Loucy (cell line): Measurements from ENCODE around the gene CALML3.

Source experiments
- H2AFZ ChIP-seq: fragments of 200-600 bp; sonication (generic); 2 replicates; pipeline ENCODE4 v1.6.0; 2016; ENCODE audit warnings: antibody characterized with exemption, mild to moderate bottlenecking, low read length, moderate library complexity
- H3F3A ChIP-seq: fragments of 200-600 bp; 2 replicates; pipeline ENCODE4 v1.6.0; 2016; ENCODE audit warnings: antibody characterized with exemption, low read depth, mild to moderate bottlenecking
- H3K27me3 ChIP-seq: fragments of 200-600 bp; sonication (generic); 2 replicates; pipeline ENCODE4 v1.6.1; 2014; ENCODE audit warnings: low read length, mild to moderate bottlenecking; ENCODE audit not compliant: insufficient read depth, poor library complexity, severe bottlenecking
- H3K36me3 ChIP-seq: fragments of 200-600 bp; sonication (generic); 2 replicates; pipeline ENCODE4 v1.6.1; 2016; ENCODE audit warnings: low read length; ENCODE audit not compliant: insufficient read depth
- H3K4me1 ChIP-seq: fragments of 200-600 bp; sonication (generic); 2 replicates; pipeline ENCODE4 v1.5.1; 2014; ENCODE audit warnings: low read length, mild to moderate bottlenecking; ENCODE audit not compliant: insufficient read depth, poor library complexity, severe bottlenecking
- H3K4me2 ChIP-seq: fragments of 200-600 bp; sonication (generic); 2 replicates; pipeline ENCODE4 v1.6.0; 2014; ENCODE audit warnings: antibody characterized with exemption, low read length, low read depth, mild to moderate bottlenecking; ENCODE audit not compliant: poor library complexity, severe bottlenecking
- H3K4me3 ChIP-seq: fragments of 200-600 bp; sonication (generic); 2 replicates; pipeline ENCODE4 v1.5.1; 2014; ENCODE audit warnings: low read length, mild to moderate bottlenecking, mixed read lengths; ENCODE audit not compliant: poor library complexity, severe bottlenecking
- H3K79me2 ChIP-seq: fragments of 200-600 bp; sonication (generic); 2 replicates; pipeline ENCODE4 v1.6.1; 2014; ENCODE audit warnings: low read length; ENCODE audit not compliant: insufficient read depth
- H3K9ac ChIP-seq: fragments of 200-600 bp; sonication (generic); 2 replicates; pipeline ENCODE4 v1.6.0; 2014; ENCODE audit warnings: mild to moderate bottlenecking, low read depth, low read length, moderate library complexity; ENCODE audit not compliant: poor library complexity, severe bottlenecking
- H3K9me2 ChIP-seq: fragments of 200-600 bp; sonication (generic); replicated peaks from 2 replicates; pipeline ENCODE4 v1.6.1; 2016; ENCODE audit warnings: low read depth, low read length, mixed read lengths
- H3K9me3 ChIP-seq: fragments of 200-600 bp; sonication (generic); 2 replicates; pipeline ENCODE4 v1.6.1; 2014; ENCODE audit warnings: mild to moderate bottlenecking, antibody characterized with exemption, low read length, low read depth; ENCODE audit not compliant: insufficient read depth
- H4K20me1 ChIP-seq: fragments of 200-600 bp; sonication (generic); 2 replicates; pipeline ENCODE4 v1.6.0; 2014; ENCODE audit warnings: antibody characterized with exemption, low read length, mild to moderate bottlenecking; ENCODE audit not compliant: insufficient read depth, poor library complexity, severe bottlenecking
- EZH2phosphoT487 ChIP-seq: fragments of 200-600 bp; IDR thresholded peaks from 2 replicates; pipeline ENCODE4 v1.6.1; 2018; ENCODE audit warnings: antibody characterized with exemption, mild to moderate bottlenecking, moderate library complexity, borderline replicate concordance
- TF ChIP-seq, protein P1 (sequence below): fragments of 200-600 bp; sonication (generic); conservative IDR thresholded peaks from 2 replicates; pipeline ENCODE4 v1.5.1; 2014; ENCODE audit warnings: mild to moderate bottlenecking, antibody characterized with exemption, low read length

Gene CALML3

DNA sequence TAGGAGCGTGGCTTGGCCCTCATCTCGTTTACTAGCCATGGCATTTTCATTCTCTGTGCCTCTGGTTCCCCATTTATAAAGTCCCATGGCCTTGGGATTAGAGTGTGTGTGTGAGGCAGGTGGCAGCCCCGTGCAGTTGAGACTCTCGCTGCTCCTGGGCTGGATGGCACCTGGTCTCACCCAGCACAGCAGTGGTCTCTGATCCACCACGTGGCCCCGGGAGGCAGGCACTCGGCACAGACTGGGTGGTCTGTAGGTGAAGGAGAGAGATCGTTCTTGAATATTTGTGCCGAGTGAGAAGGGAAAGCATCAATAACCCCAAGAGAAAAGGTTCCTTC is 50.4 kb downstream of the CALML3 start:
- TF ChIP-seq, protein P1, sequence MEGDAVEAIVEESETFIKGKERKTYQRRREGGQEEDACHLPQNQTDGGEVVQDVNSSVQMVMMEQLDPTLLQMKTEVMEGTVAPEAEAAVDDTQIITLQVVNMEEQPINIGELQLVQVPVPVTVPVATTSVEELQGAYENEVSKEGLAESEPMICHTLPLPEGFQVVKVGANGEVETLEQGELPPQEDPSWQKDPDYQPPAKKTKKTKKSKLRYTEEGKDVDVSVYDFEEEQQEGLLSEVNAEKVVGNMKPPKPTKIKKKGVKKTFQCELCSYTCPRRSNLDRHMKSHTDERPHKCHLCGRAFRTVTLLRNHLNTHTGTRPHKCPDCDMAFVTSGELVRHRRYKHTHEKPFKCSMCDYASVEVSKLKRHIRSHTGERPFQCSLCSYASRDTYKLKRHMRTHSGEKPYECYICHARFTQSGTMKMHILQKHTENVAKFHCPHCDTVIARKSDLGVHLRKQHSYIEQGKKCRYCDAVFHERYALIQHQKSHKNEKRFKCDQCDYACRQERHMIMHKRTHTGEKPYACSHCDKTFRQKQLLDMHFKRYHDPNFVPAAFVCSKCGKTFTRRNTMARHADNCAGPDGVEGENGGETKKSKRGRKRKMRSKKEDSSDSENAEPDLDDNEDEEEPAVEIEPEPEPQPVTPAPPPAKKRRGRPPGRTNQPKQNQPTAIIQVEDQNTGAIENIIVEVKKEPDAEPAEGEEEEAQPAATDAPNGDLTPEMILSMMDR: no peak
- TF ChIP-seq EZH2phosphoT487: no peak
- H2AFZ ChIP-seq: no peak overlapping the region
- no peaks in the 10 kb centered on the region for H3K9me2 ChIP-seq
- no peak overlapping the region for H3K9ac ChIP-seq
- H3K79me2 ChIP-seq: no peaks in the 10 kb centered on the region
- H3K4me1 ChIP-seq: no peaks in the 10 kb centered on the region
- no peak overlapping the region for H3K4me2 ChIP-seq
- no peaks in the 10 kb centered on the region for H4K20me1 ChIP-seq
- no peaks in the 10 kb centered on the region for H3K36me3 ChIP-seq
- no peak overlapping the region for H3K4me3 ChIP-seq
- no peaks in the 10 kb centered on the region for H3F3A ChIP-seq
- no peaks in the 10 kb centered on the region for H3K9me3 ChIP-seq
- H3K27me3 ChIP-seq: no peaks in the 10 kb centered on the region

DNA sequence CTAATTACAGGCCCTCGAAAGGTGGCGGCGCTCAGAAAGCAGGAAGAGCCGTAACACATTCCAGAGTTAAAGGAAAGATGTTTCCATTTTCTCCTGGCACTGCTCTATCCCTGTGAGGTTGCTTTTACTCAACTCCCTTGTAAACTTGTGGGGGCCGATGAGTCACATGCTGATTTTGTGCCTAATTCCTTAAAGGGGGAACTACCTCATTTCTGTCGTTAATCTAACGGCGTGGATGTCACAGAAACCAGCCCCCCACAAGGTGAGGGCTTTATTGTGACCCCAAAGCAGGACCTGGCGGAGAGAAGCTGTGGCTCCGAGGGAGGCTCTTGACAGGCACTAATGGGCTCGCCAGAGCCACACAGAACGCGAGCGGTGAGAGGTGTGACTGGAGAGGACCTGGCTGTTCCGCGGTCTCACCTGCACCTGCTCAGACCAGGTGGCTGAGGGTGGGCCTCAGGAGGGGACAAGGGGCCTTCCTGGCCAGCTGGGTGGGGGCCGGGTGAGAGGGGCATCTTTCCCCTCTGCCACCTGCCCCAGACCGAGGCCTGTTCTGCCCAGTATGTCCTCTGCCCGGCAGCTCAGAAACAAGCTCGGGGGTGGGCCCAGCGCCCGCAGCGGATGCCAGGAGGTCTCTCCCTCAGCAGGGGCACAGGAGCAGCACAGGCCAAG is 50.9 kb downstream of the CALML3 start:
- Histone ChIP-seq H3K9ac (no peak overlapping the region), H3K9me2 (no peaks in the 10 kb centered on the region), H3K27me3 (no peaks in the 10 kb centered on the region), H3K79me2 (no peaks in the 10 kb centered on the region), H3K36me3 (no peaks in the 10 kb centered on the region), H3K4me3 (no peak overlapping the region), H3F3A (no peaks in the 10 kb centered on the region), H3K4me1 (no peaks in the 10 kb centered on the region), H4K20me1 (no peaks in the 10 kb centered on the region), H3K9me3 (no peaks in the 10 kb centered on the region), H3K4me2 (no peak overlapping the region), H2AFZ (no peak overlapping the region)
- TF ChIP-seq, protein P1: no peak
- no peak for TF ChIP-seq EZH2phosphoT487

DNA sequence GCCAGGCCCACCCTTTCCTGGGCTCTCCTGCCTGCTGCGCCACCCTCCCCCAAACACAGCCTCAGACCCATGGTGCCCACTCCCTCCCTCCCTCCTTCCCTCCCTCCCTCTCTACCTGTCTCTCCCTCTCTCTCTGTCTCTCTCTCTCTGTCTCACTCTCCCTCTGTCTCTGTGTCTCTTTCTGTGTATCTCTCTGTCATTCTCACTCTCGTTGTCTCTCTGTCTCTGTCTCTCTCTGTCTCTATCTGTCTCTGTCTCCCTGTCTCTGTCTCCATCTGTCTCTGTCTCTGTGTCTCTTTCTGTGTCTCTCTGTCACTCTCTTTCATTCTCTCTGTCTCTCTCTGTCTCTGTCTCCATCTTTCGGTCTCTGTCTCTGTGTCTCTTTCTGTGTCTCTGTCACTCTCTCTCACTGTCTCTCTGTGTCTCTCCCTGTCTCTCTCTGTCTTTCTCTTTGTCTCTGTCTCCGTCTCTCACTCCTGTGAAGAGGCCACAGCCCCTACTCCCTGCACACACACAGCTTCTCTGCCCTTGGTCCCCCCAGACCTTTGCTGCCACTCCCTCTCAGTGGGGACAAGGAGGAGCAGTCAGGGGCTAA is 51.5 kb downstream of the CALML3 start:
- no peak overlapping the region for H2AFZ ChIP-seq
- no peaks in the 10 kb centered on the region for H4K20me1 ChIP-seq
- no peak for TF ChIP-seq EZH2phosphoT487
- TF ChIP-seq, protein P1: no peak
- no peaks in the 10 kb centered on the region for H3K9me2 ChIP-seq
- no peak overlapping the region for H3K4me3 ChIP-seq
- H3K4me2 ChIP-seq: no peak overlapping the region
- no peaks in the 10 kb centered on the region for H3F3A ChIP-seq
- H3K9me3 ChIP-seq: no peaks in the 10 kb centered on the region
- no peaks in the 10 kb centered on the region for H3K36me3 ChIP-seq
- H3K27me3 ChIP-seq: no peaks in the 10 kb centered on the region
- no peak overlapping the region for H3K9ac ChIP-seq
- no peaks in the 10 kb centered on the region for H3K4me1 ChIP-seq
- H3K79me2 ChIP-seq: no peaks in the 10 kb centered on the region
